DOHH2 (cell line): ENCODE results near the gene RCAN2.

Source experiments
- CTCF ChIP-seq: fragments of 200-600 bp; sonication (generic); IDR thresholded peaks from one replicate; pipeline ENCODE4 v1.5.1; 2014; ENCODE audit warnings: antibody characterized with exemption, mild to moderate bottlenecking, low read depth, low read length; ENCODE audit not compliant: poor library complexity, severe bottlenecking
- EZH2phosphoT487 ChIP-seq: fragments of 200-600 bp; sonication (generic); IDR thresholded peaks from 2 replicates; pipeline ENCODE4 v1.6.1; 2017; ENCODE audit warnings: borderline replicate concordance, mild to moderate bottlenecking, antibody characterized with exemption, low read length, moderate library complexity, mixed read lengths

- no peak for TF ChIP-seq CTCF
- TF ChIP-seq EZH2phosphoT487, result no peak
Observed at GRCh38 chr6:46329568-46329967, 161.7 kb downstream of the RCAN2 start.
